ENCODE data around the gene OR1F1.

OR1F1 gene

DNA sequence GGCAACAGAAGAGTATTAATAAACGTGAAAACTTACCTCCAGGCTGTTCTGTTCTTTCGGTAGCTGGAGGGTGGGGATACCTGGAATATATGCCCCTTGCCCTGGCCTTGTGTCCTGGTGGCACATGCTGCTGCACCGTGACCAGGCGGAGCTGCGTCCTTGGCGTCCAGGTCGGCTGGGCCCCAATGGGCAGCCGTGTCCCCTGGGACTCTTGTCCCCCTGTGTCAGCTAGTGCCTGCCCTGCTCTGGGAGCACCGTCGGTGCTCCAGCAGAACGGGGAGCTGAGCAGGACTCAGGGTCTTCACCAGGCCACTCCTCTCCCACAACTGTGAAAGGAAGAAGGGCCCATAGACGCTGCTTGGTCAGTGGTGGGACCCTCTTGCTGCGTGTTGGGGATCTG lies 45.2 kb upstream of the OR1F1 start:
- H3K4me3 ChIP-seq (ENCODE audit: low read depth, low read length) = no peak overlapping the region
- TF ChIP-seq, protein P1, sequence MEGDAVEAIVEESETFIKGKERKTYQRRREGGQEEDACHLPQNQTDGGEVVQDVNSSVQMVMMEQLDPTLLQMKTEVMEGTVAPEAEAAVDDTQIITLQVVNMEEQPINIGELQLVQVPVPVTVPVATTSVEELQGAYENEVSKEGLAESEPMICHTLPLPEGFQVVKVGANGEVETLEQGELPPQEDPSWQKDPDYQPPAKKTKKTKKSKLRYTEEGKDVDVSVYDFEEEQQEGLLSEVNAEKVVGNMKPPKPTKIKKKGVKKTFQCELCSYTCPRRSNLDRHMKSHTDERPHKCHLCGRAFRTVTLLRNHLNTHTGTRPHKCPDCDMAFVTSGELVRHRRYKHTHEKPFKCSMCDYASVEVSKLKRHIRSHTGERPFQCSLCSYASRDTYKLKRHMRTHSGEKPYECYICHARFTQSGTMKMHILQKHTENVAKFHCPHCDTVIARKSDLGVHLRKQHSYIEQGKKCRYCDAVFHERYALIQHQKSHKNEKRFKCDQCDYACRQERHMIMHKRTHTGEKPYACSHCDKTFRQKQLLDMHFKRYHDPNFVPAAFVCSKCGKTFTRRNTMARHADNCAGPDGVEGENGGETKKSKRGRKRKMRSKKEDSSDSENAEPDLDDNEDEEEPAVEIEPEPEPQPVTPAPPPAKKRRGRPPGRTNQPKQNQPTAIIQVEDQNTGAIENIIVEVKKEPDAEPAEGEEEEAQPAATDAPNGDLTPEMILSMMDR (IDR thresholded peaks at IDR 0.05; ENCODE audit: low read depth, low read length) = no peak

DNA sequence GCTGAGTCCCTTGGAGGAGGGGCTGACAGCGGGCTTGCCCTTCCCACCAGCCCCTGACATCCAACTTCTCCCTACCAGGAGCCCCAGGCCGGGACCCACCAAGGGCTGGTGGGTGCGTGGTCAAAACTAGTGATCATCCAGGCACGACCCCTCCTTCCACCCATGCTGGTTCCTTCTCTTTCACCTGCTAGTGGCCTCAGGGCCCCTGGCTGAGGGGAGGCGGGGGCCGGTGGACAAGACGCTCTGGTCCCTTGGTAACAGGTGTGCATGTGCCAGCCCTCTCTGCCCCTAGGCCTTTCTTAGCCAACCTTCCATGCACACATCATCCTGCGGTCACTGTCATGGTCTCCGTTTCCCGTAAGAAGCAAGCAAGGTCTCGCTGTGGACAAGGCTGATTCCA lies 44.8 kb upstream of the OR1F1 start:
- H3K4me3 ChIP-seq (ENCODE audit: low read depth, low read length) = no peak overlapping the region
- TF ChIP-seq, protein P1 (IDR thresholded peaks at IDR 0.05; ENCODE audit: low read depth, low read length) = no peak

GRCh38 chr16:3143598-3144320 lies 44.2 kb upstream of the OR1F1 start:
- TF ChIP-seq, protein P1 (IDR thresholded peaks at IDR 0.05; ENCODE audit: low read depth, low read length) = no peak
- no peak overlapping the region for H3K4me3 ChIP-seq (ENCODE audit: low read depth, low read length)

- TF ChIP-seq, protein P1 (IDR thresholded peaks at IDR 0.05; ENCODE audit: low read depth, low read length) = no peak
- no peak overlapping the region for H3K4me3 ChIP-seq (ENCODE audit: low read depth, low read length)
These were observed 43.6 kb upstream of the OR1F1 start for GRCh38 chr16:3144321-3144983.

GRCh38 chr16:3145151-3145550 lies 42.9 kb upstream of the OR1F1 start:
- no peak overlapping the region for H3K4me3 ChIP-seq (ENCODE audit: low read depth, low read length)
- TF ChIP-seq, protein P1 (IDR thresholded peaks at IDR 0.05; ENCODE audit: low read depth, low read length) = no peak

- H3K4me3 ChIP-seq (ENCODE audit: low read depth, low read length) = no peak overlapping the region
- TF ChIP-seq, protein P1 (IDR thresholded peaks at IDR 0.05; ENCODE audit: low read depth, low read length) = no peak
These were observed 42.3 kb upstream of the OR1F1 start for GRCh38 chr16:3145660-3146059.

DNA sequence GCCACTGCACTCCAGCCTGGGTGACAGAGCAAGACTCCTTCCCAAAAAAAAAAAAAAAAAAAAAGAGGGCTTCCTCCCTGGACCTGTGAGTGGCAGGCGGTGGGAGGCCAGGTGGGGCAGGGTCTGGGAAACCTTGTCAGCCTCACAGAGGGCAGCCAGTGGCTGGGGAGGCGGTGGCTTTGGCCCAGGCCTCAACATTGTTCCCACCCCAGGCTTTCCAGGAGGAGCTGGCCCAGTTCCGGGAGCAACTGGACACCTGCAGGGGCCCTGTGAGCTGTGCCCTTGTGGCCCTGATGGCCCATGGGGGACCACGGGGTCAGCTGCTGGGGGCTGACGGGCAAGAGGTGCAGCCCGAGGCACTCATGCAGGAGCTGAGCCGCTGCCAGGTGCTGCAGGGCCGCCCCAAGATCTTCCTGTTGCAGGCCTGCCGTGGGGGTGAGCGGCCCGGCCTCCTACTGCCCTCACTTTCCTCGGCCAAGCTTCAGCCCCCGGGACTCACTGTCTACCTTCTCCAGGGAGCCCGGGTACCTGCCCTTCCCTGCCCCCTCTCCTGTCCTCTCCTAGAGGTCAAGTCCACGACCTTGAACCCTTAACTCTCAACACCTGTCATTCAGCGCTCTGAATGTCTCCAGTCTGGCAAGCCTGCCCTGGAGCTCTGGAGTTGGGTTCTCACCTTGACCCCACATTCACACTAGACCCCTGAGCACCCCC lies 40.8 kb upstream of the OR1F1 start:
- H3K4me3 ChIP-seq (ENCODE audit: low read depth, low read length) = no peak overlapping the region
- TF ChIP-seq, protein P1 (IDR thresholded peaks at IDR 0.05; ENCODE audit: low read depth, low read length) = no peak
